WI38 (cell line): ENCODE measurements around the gene AHSG.
A peak's percentile ranks its signal among the peaks of the same experiment; 100 is the strongest.
"Not testable (repeated sequence)": the region's sequence is repeated elsewhere in the genome, so short reads cannot be mapped to it uniquely, and the experiment has no call there.

Experiments used
- H3K4me3 ChIP-seq: 2 replicates; pipeline ENCODE4 v1.5.1; 2011; ENCODE audit warnings: low read depth, mild to moderate bottlenecking, control low read depth, low read length
- TF ChIP-seq, protein P1 (sequence below): IDR thresholded peaks from 2 replicates; pipeline ENCODE4 v1.5.1; 2012; ENCODE audit warnings: low read depth, mild to moderate bottlenecking, control low read depth, low read length

AHSG gene

DNA sequence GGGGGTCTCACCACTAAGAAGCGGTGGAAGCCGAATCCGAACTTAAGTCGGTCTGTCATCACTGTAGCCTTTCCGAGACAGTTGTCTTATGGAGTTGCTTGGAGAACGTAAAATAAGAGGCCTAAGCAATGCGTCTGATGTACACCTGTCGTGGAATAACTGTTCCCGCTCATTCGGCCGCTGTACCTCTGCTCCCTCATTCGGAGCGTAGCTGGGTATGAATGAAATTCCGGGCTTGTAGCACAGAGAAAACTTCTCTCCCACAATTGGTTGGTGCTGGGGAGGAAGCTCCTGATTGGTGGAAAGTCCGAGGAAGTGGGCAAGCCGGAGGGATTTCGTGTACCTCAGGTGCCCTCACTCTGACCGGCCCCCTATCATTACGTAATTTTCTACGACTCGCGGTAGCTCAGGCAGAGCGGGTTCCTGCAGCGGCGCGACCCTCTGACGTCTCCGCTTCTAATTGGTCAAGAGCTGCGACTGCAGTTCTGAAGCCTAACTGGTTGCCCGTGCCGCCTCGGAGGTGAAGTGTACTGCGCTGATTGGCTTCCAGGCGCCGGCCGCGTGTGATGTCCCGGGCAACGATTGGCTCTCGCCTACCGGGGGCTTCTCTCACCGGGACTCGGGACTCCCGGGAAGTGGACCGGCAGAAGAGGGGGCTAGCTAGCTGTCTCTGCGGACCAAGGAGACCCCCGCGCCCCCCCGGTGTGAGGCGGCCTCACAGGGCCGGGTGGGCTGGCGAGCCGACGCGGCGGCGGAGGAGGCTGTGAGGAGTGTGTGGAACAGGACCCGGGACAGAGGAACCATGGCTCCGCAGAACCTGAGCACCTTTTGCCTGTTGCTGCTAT lies 42.5 kb upstream of the AHSG start, which contains the start of gene DNAJB11:
Gene DNAJB11, plus strand, starts transcription at position 625 of the 845 bp plus-strand sequence. Its CDS starts 178 bp downstream, at position 803.
- H3K4me3 ChIP-seq = peak within 1 kb of the TSS; percentile 79
- TF ChIP-seq, protein P1, sequence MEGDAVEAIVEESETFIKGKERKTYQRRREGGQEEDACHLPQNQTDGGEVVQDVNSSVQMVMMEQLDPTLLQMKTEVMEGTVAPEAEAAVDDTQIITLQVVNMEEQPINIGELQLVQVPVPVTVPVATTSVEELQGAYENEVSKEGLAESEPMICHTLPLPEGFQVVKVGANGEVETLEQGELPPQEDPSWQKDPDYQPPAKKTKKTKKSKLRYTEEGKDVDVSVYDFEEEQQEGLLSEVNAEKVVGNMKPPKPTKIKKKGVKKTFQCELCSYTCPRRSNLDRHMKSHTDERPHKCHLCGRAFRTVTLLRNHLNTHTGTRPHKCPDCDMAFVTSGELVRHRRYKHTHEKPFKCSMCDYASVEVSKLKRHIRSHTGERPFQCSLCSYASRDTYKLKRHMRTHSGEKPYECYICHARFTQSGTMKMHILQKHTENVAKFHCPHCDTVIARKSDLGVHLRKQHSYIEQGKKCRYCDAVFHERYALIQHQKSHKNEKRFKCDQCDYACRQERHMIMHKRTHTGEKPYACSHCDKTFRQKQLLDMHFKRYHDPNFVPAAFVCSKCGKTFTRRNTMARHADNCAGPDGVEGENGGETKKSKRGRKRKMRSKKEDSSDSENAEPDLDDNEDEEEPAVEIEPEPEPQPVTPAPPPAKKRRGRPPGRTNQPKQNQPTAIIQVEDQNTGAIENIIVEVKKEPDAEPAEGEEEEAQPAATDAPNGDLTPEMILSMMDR = no peak

DNA sequence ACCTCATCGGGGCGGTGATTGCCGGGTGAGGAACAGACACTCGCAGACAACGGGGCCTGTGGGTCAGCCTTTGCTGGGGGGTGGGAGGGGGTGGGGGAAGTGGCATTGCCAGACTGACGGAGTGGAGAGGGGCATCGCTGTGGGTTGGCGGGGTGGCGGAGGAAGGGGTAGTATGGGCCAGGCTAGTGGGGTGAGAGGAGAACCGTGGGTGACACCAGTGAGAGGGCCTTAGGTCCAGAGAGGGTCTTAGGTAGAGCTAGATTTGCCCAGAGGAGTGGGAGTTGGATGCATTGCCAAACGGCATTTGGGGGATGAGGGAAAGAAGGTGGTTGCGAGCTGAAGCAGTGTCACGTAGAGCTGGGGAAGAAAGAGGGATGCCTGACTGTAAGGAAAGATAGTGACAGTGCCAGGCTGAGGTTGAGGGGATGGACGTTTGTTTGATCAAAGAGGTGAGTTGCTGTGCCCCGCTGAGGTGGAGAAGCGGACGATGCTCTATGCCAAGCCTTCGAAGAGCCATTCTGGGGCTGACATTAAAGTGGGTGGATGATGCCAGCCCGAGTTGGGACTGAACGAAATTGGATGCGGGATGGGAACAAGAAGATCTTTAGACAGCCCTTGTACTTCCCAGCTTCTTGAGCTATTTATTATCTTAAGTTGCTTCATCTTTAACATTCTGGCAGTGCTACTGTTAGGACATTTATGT lies 41.8 kb upstream of the AHSG start:
- TF ChIP-seq, protein P1 = no peak
- H3K4me3 ChIP-seq = peak overlapping the region; percentile 79

DNA sequence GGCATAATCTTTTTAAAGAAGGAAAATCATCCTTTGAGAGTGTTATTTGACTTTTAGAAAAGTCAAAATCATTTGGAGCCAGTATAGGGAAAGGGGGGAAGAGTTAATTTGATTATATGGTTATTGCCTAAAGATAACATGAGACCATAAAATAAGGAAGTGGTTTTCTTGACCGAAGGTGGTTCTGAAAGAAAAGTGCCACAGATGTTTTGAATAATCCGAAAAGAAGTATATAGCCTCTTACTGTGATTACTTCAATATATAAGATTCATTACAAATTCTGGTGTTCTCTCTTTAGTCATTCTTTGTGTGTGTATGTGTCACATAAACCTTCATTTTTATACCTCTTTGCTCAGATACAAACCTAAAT lies 41.2 kb upstream of the AHSG start:
- TF ChIP-seq, protein P1 = no peak
- peak overlapping the region; percentile 79 for H3K4me3 ChIP-seq

DNA sequence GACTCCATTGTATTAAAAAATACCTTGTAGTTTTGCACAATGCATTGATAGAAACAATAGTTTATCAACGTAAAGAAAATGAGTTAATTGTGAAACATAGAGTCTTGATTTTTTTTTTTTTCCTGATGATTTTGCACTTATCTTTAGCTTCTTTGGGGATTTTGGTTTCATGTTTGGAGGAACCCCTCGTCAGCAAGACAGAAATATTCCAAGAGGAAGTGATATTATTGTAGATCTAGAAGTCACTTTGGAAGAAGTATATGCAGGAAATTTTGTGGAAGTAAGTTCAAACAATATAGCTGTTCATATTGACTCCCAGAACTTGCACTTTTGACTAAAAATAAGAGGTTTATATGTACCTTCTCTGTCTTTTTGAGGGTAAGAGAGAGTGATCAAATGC lies 35.3 kb upstream of the AHSG start:
- TF ChIP-seq, protein P1 = no peak

DNA sequence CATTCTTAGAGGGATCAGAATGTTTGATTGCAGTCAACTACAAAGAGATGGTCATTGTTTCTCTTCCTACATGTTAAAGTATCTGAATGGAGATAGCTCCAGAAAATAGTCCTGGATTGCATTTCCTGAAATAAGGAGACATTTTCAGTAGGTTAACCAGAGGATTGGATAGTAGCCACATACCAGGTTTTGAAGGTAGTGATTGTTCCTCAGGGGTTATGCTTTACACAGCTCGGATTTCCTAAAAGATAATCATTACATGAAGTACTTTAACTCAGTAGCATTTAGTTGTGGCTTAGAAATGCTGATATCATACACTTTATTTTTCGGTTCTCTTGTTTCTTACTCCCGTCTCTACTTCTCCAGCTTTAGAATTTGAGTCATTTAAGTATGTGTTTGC lies 32.1 kb upstream of the AHSG start:
- H3K4me3 ChIP-seq = no peak overlapping the region
- TF ChIP-seq, protein P1 = no peak

More for the DNA sequence above, 35.3 kb upstream of the AHSG start:
- no peak overlapping the region for H3K4me3 ChIP-seq

DNA sequence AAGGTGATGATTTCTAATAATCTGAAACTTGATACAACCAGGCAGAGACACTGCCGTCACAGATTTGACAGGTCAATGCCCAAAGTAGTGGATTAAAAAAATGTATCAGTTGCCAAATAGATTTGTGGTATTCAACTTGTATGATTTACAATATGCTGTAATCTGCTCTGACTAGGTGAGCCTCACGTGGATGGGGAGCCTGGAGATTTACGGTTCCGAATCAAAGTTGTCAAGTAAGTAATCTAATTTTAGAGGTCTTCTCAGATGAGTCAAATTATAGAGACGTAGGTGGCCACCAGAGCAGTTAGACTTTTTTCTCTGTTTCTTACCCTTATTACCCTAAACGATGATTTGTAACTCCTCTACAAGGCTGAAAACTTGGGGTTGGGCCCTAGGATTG lies 30.3 kb upstream of the AHSG start:
- TF ChIP-seq, protein P1 = no peak
- H3K4me3 ChIP-seq = no peak overlapping the region

DNA sequence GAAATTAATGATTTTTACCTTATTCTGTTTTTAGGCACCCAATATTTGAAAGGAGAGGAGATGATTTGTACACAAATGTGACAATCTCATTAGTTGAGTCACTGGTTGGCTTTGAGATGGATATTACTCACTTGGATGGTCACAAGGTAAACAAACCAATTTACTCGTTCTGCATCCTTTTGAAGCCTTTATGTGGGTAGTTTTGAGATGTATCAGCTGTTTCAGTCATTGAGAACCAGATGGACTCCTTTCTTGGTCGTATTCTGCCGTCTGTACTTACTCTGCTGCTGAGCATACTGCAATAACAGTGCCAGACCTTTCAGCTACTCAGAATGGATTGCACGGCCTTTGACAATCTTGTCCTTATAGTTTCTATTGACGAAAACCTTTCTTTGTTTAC lies 29.0 kb upstream of the AHSG start:
- no peak overlapping the region for H3K4me3 ChIP-seq
- TF ChIP-seq, protein P1 = no peak

DNA sequence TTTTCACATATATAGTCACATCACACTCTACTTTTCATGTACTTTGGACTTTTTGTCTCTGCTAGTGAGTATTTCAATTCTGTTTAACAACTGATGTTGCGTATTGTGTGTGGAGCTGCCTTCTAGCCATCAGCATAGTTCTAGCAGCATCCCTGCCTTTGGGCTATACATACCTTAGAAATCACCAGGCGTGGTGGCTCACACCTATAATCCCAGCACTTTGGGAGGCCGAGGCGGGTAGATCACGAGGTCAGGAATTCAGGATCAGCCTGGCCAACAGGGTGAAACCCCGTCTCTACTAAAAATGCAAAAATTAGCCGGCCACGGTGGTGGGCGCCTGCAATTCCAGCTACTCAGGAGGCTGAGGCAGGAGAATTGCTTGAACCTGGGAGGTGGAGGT lies 26.6 kb upstream of the AHSG start:
- not testable (repeated sequence) for H3K4me3 ChIP-seq
